Neural cell (in vitro differentiated cells): ENCODE measurements around the gene NLRP5. TPM values are rescaled to one million over a fixed set of nuclear protein-coding genes. Genes with fewer than 3 reads are reported as not detected.
"Not testable (repeated sequence)": the region's sequence is repeated elsewhere in the genome, so short reads cannot be mapped to it uniquely, and the experiment has no call there.

ENCODE experiments used
- H2AFZ ChIP-seq: fragments of 200-600, 300-800 bp; sonication (generic), shearing (Covaris generic); 2 replicates; pipeline ENCODE4 v1.6.0; 2014; ENCODE audit warnings: low read depth, mild to moderate bottlenecking, antibody characterized with exemption, low read length, moderate library complexity
- H3F3A ChIP-seq: fragments of 200-600 bp; shearing (Covaris generic); 2 replicates; pipeline ENCODE4 v1.6.1; 2016; ENCODE audit warnings: mild to moderate bottlenecking, moderate library complexity, mixed read lengths, antibody characterized with exemption, low read length; ENCODE audit not compliant: insufficient read depth, poor library complexity, severe bottlenecking
- H3K27ac ChIP-seq: fragments of 200-600, 300-800 bp; sonication (generic), shearing (Covaris generic); 2 replicates; pipeline ENCODE4 v1.5.1; 2014; ENCODE audit warnings: mild to moderate bottlenecking, low read length, moderate library complexity
- H3K27me3 ChIP-seq: fragments of 300-800, 200-600 bp; sonication (generic), shearing (Covaris generic); 2 replicates; pipeline ENCODE4 v1.6.0; 2014; ENCODE audit warnings: mild to moderate bottlenecking, low read depth, low read length, moderate library complexity; ENCODE audit not compliant: insufficient read depth
- H3K36me3 ChIP-seq: fragments of 300-800, 200-600 bp; sonication (generic), shearing (Covaris generic); 2 replicates; pipeline ENCODE4 v1.5.1; 2014; ENCODE audit warnings: mild to moderate bottlenecking, antibody characterized with exemption, low read length, moderate library complexity; ENCODE audit not compliant: insufficient read depth
- H3K4me2 ChIP-seq: fragments of 300-800, 200-600 bp; sonication (generic), shearing (Covaris generic); 2 replicates; pipeline ENCODE4 v1.6.0; 2014; ENCODE audit warnings: mild to moderate bottlenecking, low read length
- H3K4me3 ChIP-seq: fragments of 300-800, 200-600 bp; sonication (generic), shearing (Covaris generic); 2 replicates; pipeline ENCODE4 v1.5.1; 2014; ENCODE audit warnings: mild to moderate bottlenecking, low read length, moderate library complexity
- H3K79me2 ChIP-seq: fragments of 200-600 bp; shearing (Covaris generic); replicated peaks from 2 replicates; pipeline ENCODE4 v1.6.0; 2014; ENCODE audit warnings: mild to moderate bottlenecking, low read length, moderate library complexity; ENCODE audit not compliant: insufficient read depth
- H3K9ac ChIP-seq: fragments of 300-800, 200-600 bp; sonication (generic), shearing (Covaris generic); 2 replicates; pipeline ENCODE4 v1.6.1; 2016; ENCODE audit warnings: mild to moderate bottlenecking, low read length, mixed read lengths
- H3K9me2 ChIP-seq: fragments of 200-600 bp; shearing (Covaris generic); 2 replicates; pipeline ENCODE4 v1.6.1; 2016; ENCODE audit warnings: mild to moderate bottlenecking, low read length, mixed read lengths; ENCODE audit not compliant: insufficient read depth
- H3K9me3 ChIP-seq: fragments of 200-600, 300-800 bp; sonication (generic), shearing (Covaris generic); 2 replicates; pipeline ENCODE4 v1.6.1; 2016; ENCODE audit warnings: mild to moderate bottlenecking, mixed run types, low read length, moderate library complexity, mixed read lengths
- H4K20me1 ChIP-seq: fragments of 200-600 bp; shearing (Covaris generic); 2 replicates; pipeline ENCODE4 v1.6.1; 2016; ENCODE audit warnings: mild to moderate bottlenecking, mixed run types; ENCODE audit not compliant: insufficient read depth
- EP300 ChIP-seq: fragments of 450-650 bp; conservative IDR thresholded peaks from 2 replicates; pipeline ENCODE4 v1.6.1; 2014; ENCODE audit warnings: antibody characterized with exemption, mild to moderate bottlenecking, moderate library complexity; ENCODE audit not compliant: poor library complexity, severe bottlenecking
- EZH2 ChIP-seq: fragments of 200-600, 300-800 bp; shearing (Covaris generic), sonication (generic); IDR thresholded peaks from 2 replicates; pipeline ENCODE4 v1.6.1; 2014; ENCODE audit warnings: antibody characterized with exemption, low read length, borderline replicate concordance, mild to moderate bottlenecking; ENCODE audit not compliant: insufficient read depth, poor library complexity, severe bottlenecking
- MXI1 ChIP-seq: fragments of 450-650 bp; conservative IDR thresholded peaks from 2 replicates; pipeline ENCODE4 v1.6.1; 2014; ENCODE audit warnings: antibody characterized with exemption, mild to moderate bottlenecking; ENCODE audit not compliant: poor library complexity, severe bottlenecking
- POLR2AphosphoS5 ChIP-seq: IDR thresholded peaks from 2 replicates; pipeline ENCODE4 v1.6.1; 2012
- RAD21 ChIP-seq: fragments of 450-650 bp; conservative IDR thresholded peaks from 2 replicates; pipeline ENCODE4 v1.6.1; 2014; ENCODE audit warnings: antibody characterized with exemption, mild to moderate bottlenecking, moderate library complexity
- SMC3 ChIP-seq: fragments of 450-650 bp; conservative IDR thresholded peaks from 2 replicates; pipeline ENCODE4 v1.6.1; 2014; ENCODE audit warnings: antibody characterized with exemption, mild to moderate bottlenecking, moderate library complexity; ENCODE audit not compliant: poor library complexity
- TAF1 ChIP-seq: IDR thresholded peaks from 2 replicates; pipeline ENCODE4 v1.6.1; 2012; ENCODE audit warnings: low read depth
- polyA plus RNA-seq: library from polyadenylated mRNA; depleted of rRNA; stranded (reverse); fragments of >200 nt; gene quantifications from 2 replicates; pipeline ENCODE4 v1.2.3, GENCODE V29; 2014
- TF ChIP-seq, protein P1 (sequence below): IDR thresholded peaks from 2 replicates; pipeline ENCODE4 v1.6.1; 2012; ENCODE audit warnings: borderline replicate concordance
- TF ChIP-seq, protein P2 (sequence below): fragments of 450-650 bp; IDR thresholded peaks from 2 replicates; pipeline ENCODE4 v1.5.1; 2014; ENCODE audit warnings: antibody characterized with exemption, mild to moderate bottlenecking, moderate library complexity; ENCODE audit not compliant: poor library complexity, severe bottlenecking

The NLRP5 gene
- polyA plus RNA-seq, 1 donor from 2014 or later: not detected

DNA sequence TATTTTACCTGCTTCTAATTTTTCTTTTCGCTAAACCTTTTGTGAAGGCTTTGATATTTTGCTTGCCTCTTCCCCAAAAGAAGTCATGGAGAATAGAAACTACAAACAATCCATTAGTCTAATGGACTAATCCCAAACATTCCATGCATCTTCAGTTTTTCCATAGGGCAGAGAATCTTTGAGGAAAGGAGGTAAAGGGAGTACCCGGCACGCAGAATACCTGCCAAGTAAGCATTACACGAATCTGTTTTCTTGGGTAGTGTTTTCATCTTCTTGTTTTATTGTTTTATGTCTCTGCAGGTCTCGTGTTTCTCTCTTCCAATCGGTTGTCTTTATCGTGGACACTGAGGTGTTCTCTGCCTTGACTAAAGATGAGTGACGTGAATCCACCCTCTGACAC, 39.0 kb upstream of the NLRP5 start, which contains the start of gene NLRP8:
TSS of gene NLRP8 (plus strand) at position 301 of the 400 bp plus-strand sequence.
- H3K9ac ChIP-seq: no peak within 1 kb of the TSS
- H3K9me2 ChIP-seq: no peaks in the 10 kb centered on the region
- H3K4me2 ChIP-seq: no peak within 1 kb of the TSS
- peaks cover 3% of the 10 kb centered on the region for H3K9me3 ChIP-seq
- H3K4me3 ChIP-seq: no peak within 1 kb of the TSS
- TF ChIP-seq MXI1 (no peak), EZH2 (no peak), RAD21 (no peak), TAF1 (no peak), SMC3 (no peak), POLR2AphosphoS5 (no peak), EP300 (no peak)
- TF ChIP-seq, protein P1, sequence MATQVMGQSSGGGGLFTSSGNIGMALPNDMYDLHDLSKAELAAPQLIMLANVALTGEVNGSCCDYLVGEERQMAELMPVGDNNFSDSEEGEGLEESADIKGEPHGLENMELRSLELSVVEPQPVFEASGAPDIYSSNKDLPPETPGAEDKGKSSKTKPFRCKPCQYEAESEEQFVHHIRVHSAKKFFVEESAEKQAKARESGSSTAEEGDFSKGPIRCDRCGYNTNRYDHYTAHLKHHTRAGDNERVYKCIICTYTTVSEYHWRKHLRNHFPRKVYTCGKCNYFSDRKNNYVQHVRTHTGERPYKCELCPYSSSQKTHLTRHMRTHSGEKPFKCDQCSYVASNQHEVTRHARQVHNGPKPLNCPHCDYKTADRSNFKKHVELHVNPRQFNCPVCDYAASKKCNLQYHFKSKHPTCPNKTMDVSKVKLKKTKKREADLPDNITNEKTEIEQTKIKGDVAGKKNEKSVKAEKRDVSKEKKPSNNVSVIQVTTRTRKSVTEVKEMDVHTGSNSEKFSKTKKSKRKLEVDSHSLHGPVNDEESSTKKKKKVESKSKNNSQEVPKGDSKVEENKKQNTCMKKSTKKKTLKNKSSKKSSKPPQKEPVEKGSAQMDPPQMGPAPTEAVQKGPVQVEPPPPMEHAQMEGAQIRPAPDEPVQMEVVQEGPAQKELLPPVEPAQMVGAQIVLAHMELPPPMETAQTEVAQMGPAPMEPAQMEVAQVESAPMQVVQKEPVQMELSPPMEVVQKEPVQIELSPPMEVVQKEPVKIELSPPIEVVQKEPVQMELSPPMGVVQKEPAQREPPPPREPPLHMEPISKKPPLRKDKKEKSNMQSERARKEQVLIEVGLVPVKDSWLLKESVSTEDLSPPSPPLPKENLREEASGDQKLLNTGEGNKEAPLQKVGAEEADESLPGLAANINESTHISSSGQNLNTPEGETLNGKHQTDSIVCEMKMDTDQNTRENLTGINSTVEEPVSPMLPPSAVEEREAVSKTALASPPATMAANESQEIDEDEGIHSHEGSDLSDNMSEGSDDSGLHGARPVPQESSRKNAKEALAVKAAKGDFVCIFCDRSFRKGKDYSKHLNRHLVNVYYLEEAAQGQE: no peak
- TF ChIP-seq, protein P2, sequence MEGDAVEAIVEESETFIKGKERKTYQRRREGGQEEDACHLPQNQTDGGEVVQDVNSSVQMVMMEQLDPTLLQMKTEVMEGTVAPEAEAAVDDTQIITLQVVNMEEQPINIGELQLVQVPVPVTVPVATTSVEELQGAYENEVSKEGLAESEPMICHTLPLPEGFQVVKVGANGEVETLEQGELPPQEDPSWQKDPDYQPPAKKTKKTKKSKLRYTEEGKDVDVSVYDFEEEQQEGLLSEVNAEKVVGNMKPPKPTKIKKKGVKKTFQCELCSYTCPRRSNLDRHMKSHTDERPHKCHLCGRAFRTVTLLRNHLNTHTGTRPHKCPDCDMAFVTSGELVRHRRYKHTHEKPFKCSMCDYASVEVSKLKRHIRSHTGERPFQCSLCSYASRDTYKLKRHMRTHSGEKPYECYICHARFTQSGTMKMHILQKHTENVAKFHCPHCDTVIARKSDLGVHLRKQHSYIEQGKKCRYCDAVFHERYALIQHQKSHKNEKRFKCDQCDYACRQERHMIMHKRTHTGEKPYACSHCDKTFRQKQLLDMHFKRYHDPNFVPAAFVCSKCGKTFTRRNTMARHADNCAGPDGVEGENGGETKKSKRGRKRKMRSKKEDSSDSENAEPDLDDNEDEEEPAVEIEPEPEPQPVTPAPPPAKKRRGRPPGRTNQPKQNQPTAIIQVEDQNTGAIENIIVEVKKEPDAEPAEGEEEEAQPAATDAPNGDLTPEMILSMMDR: no peak
- no peaks in the 10 kb centered on the region for H4K20me1 ChIP-seq
- H3K27ac ChIP-seq: no peak within 1 kb of the TSS
- no peaks in the 10 kb centered on the region for H3K36me3 ChIP-seq
- no peak within 1 kb of the TSS for H2AFZ ChIP-seq
- no peaks in the 10 kb centered on the region for H3F3A ChIP-seq
- no peaks in the 10 kb centered on the region for H3K27me3 ChIP-seq
- no peaks in the 10 kb centered on the region for H3K79me2 ChIP-seq

DNA sequence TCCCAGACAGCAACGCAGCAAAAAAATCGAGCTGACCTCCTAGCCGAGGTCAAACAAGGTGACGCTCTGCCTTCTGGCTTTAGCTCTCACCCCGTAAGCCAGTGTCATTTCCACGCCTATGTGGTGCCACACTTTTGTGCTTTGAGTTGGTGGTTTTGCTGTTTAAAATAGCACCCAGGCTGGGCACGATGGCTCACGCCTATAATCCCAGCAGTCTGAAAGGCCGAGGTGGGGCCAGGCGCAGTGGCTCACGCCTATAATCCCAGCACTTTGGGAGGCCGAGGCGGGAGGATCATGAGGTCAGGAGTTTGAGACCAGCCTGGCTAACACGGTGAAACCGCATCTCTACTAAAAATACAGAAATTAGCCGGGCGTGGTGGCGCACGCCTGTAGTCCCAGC, 36.0 kb upstream of the NLRP5 start:
- H2AFZ ChIP-seq, H3K36me3 ChIP-seq, H3K9ac ChIP-seq, H3K4me3 ChIP-seq, H3K27ac ChIP-seq, H3K9me2 ChIP-seq, H3K9me3 ChIP-seq, H3K4me2 ChIP-seq, H4K20me1 ChIP-seq, H3F3A ChIP-seq, H3K79me2 ChIP-seq, H3K27me3 ChIP-seq: not testable (repeated sequence)

DNA sequence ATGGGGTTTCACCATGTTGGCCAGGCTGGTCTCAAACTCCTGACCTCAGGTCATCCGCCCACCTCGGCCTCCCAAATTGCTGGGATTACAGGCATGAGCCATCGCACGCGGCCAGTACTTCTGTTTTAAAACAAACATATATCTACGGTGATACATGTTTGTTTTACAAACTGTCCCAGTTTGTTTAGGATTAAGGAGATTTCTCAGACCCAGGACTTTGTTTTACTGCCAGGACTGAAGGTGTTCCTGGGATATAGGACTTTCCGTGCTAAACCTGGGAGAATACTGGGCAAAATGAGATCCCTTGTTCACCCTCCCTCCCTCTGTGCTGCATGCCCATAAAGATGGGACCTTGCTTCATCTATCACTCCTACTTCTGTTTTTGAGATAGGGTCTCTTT, 30.1 kb upstream of the NLRP5 start:
- no peak overlapping the region for H3K4me3 ChIP-seq
- H3K27ac ChIP-seq: no peak overlapping the region
- no peak for TF ChIP-seq POLR2AphosphoS5
- TF ChIP-seq EZH2: no peak
- TF ChIP-seq, protein P1: no peak
- TF ChIP-seq SMC3: no peak
- TF ChIP-seq TAF1: no peak
- H3K79me2 ChIP-seq: no peaks in the 10 kb centered on the region
- H3K9ac ChIP-seq: no peak overlapping the region
- no peaks in the 10 kb centered on the region for H3K9me2 ChIP-seq
- H3K4me2 ChIP-seq: no peak overlapping the region
- H3K27me3 ChIP-seq: no peaks in the 10 kb centered on the region
- H3F3A ChIP-seq: no peaks in the 10 kb centered on the region
- H3K9me3 ChIP-seq: no peaks in the 10 kb centered on the region
- H4K20me1 ChIP-seq: no peaks in the 10 kb centered on the region
- no peak overlapping the region for H2AFZ ChIP-seq
- H3K36me3 ChIP-seq: no peaks in the 10 kb centered on the region
